Osteocyte (in vitro differentiated cells): ENCODE measurements around the gene KRTAP5-2. TPM values are rescaled to one million over a fixed set of nuclear protein-coding genes. Genes with fewer than 3 reads are reported as not detected.

ENCODE experiments used
- DNase-seq: peaks from one replicate; pipeline ENCODE4 v3.0.0; 2021; ENCODE audit warnings: mixed read lengths; ENCODE audit not compliant: unreplicated experiment; ENCODE audit errors: extremely low spot score
- H3K27ac Mint-ChIP-seq: one replicate; pipeline ENCODE4 v1.8.0; 2021; ENCODE audit warnings: mild to moderate bottlenecking, mixed read lengths; ENCODE audit not compliant: unreplicated experiment
- H3K27me3 Mint-ChIP-seq: one replicate; pipeline ENCODE4 v1.8.0; 2021; ENCODE audit warnings: mixed read lengths; ENCODE audit not compliant: unreplicated experiment
- H3K36me3 Mint-ChIP-seq: one replicate; pipeline ENCODE4 v1.8.0; 2021; ENCODE audit warnings: mixed read lengths; ENCODE audit not compliant: unreplicated experiment
- H3K4me1 Mint-ChIP-seq: one replicate; pipeline ENCODE4 v1.8.0; 2021; ENCODE audit warnings: mixed read lengths; ENCODE audit not compliant: unreplicated experiment
- H3K4me3 Mint-ChIP-seq: one replicate; pipeline ENCODE4 v1.8.0; 2021; ENCODE audit warnings: mild to moderate bottlenecking, moderate library complexity, mixed read lengths; ENCODE audit not compliant: unreplicated experiment
- H3K9me3 Mint-ChIP-seq: one replicate; pipeline ENCODE4 v1.8.0; 2021; ENCODE audit warnings: mixed read lengths; ENCODE audit not compliant: unreplicated experiment
- total RNA-seq: library from RNA; stranded (reverse); gene quantifications from 2 replicates; pipeline ENCODE4 v1.2.1, GENCODE V29; 2021
- TF ChIP-seq, protein P1 (sequence below): fragments of 200-600 bp; sonication (generic); IDR thresholded peaks from 2 replicates; pipeline ENCODE4 v1.5.0; 2021; ENCODE audit warnings: antibody characterized with exemption, mild to moderate bottlenecking, moderate library complexity

KRTAP5-2 gene
- total RNA-seq, 1 donor from 2014 or later: not detected

DNA sequence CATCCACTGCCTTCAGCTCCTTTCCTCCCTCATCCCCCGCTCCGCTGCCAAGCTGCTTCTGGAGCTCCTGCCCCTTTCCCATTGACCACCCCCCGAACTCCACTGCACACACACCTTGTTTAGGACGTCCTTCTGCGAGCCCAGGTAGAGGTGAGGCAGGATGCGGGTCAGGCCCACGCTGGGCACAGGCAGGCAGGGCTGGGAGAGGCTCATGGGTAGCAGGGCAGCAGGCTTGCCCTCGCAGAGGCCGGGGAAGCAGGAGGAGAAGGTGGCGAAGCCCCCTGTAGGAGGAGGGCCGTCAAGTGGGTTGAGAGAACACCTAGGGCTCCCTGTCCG is 39.4 kb downstream of the KRTAP5-2 start:
- Mint-ChIP-seq H3K27me3 (no peaks in the 10 kb centered on the region), H3K4me1 (peaks cover 28% of the 10 kb centered on the region), H3K9me3 (no peaks in the 10 kb centered on the region), H3K36me3 (peaks cover 4% of the 10 kb centered on the region), H3K27ac (peak overlapping the region; percentile 89), H3K4me3 (peak overlapping the region; percentile 18)
- TF ChIP-seq, protein P1, sequence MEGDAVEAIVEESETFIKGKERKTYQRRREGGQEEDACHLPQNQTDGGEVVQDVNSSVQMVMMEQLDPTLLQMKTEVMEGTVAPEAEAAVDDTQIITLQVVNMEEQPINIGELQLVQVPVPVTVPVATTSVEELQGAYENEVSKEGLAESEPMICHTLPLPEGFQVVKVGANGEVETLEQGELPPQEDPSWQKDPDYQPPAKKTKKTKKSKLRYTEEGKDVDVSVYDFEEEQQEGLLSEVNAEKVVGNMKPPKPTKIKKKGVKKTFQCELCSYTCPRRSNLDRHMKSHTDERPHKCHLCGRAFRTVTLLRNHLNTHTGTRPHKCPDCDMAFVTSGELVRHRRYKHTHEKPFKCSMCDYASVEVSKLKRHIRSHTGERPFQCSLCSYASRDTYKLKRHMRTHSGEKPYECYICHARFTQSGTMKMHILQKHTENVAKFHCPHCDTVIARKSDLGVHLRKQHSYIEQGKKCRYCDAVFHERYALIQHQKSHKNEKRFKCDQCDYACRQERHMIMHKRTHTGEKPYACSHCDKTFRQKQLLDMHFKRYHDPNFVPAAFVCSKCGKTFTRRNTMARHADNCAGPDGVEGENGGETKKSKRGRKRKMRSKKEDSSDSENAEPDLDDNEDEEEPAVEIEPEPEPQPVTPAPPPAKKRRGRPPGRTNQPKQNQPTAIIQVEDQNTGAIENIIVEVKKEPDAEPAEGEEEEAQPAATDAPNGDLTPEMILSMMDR: no peak
- no peak for DNase-seq

DNA sequence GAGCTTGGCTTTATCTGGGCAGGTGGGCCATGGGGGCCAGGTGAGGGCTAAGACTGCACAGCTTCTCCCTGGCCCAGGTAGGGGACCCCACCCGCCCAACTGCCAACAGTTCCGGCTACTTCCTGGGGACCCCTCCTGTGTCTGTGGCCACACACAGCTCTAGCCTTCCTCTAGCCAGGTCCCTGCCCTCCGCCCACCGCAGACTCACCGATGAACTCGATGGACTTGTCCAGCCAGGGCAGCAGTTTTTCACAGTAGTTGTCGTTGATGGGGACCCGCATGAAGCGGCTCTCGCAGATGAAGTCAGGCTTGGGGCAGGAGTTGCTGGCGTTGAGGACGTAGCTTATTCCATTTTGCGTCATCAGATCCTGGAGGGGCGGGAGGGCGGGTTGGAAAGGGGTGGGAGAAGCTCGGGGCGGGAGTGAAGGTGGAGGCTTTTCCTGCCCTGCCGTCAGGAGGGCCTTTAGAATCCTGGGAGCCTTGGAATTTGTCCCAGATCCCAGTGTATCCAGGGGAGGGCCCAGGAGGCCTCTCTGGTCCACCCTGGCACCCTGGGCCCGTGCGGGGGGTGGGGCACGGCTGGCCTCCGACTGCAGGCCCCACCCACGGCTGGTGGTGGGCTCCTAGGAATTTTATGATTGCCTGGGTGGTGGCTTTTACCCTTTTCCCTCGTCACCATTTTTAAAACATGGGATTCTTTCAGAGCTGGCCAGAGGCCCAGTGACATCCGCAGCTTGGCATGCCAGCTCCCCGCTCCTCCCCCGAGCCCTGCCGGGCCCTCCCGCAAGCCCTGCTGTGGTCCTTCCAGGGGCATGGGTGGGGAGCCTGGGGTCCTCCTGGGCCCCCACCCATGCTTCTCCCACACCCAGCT is 40.0 kb downstream of the KRTAP5-2 start:
- peaks cover 29% of the 10 kb centered on the region for H3K4me1 Mint-ChIP-seq
- TF ChIP-seq, protein P1: no peak
- peak overlapping the region; percentile 18 for H3K4me3 Mint-ChIP-seq
- peaks cover 4% of the 10 kb centered on the region for H3K36me3 Mint-ChIP-seq
- DNase-seq: peak; percentile 87
- H3K27ac Mint-ChIP-seq: peak overlapping the region; percentile 89
- H3K9me3 Mint-ChIP-seq: no peaks in the 10 kb centered on the region
- no peaks in the 10 kb centered on the region for H3K27me3 Mint-ChIP-seq

DNA sequence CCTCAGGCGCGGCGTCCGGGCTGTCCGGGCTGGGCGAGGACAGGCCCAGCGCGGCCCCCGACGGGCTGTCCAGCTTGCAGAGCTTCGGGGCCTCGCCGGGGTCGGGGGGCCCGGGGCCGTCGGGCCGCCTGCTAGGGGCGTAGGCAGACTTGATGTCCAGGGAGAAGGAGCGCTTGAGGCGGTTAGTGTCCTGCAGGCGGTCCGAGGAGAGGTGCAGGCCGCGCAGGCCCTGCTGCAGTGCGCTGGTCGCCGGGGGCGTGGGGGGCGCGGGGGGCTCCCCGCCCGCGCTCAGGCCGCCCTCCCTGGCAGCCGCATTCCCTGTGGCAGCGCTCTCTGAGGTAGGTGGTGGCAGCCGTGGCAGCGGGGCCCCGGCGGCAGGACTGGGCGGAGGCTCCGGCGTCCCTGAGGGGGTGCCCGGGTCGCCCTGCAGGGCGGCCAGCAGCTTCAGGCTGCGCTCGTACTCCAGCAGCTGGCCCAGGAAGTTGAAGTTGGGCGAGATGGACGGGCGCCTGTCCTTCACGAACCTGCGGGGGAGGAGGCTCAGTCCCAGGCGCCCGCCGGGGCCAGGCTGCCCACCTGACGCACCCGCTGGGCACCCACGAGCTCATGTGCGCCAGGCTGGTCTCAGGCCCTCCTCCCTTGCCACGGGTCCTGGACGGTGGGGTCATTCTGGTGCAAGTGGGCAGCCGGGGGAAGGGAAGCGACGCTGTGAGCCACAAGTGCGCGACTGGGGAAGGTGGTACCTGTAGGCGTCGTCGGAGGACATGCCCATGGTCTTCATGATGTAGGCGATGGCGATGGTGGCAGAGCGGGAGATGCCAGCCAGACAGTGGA is 40.8 kb downstream of the KRTAP5-2 start:
- no peak overlapping the region for H3K4me3 Mint-ChIP-seq
- H3K4me1 Mint-ChIP-seq: peaks cover 32% of the 10 kb centered on the region
- H3K27me3 Mint-ChIP-seq: no peaks in the 10 kb centered on the region
- no peak for DNase-seq
- H3K27ac Mint-ChIP-seq: peak overlapping the region; percentile 89
- peaks cover 3% of the 10 kb centered on the region for H3K36me3 Mint-ChIP-seq
- TF ChIP-seq, protein P1: no peak
- H3K9me3 Mint-ChIP-seq: no peaks in the 10 kb centered on the region

DNA sequence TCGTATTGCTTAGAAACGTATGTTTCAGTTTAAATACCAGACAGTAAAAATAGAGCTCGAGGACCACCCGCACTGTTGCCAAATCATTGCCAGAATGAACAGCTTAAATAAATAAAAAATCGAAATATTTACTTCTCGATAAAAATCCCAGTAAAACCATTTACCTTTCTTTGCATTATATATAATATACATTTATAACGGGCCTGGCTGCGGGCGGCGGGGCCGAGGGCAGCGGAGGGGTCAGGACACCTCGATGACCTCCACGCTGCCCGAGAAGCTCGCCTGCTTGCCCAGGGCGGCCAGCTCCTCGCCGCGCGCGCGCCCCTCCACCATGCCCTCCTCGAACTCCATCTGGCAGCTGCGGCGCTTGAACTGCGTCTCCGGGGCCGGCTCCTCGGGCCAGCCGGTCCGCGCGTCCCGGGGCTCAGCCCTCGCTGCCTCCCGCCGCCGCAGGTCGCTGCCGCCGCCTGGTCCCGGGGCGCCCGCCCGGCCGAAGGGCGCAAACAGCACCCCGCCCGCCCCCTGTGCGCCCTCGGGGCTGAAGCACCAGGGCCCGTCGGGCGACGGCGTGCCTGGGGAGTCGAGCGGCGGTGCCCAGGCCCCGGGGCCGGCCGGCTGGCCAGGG is 41.7 kb downstream of the KRTAP5-2 start:
- Mint-ChIP-seq H3K4me1 (peaks cover 32% of the 10 kb centered on the region), H3K4me3 (no peak overlapping the region), H3K27ac (no peak overlapping the region), H3K27me3 (no peaks in the 10 kb centered on the region), H3K36me3 (no peaks in the 10 kb centered on the region), H3K9me3 (no peaks in the 10 kb centered on the region)
- DNase-seq: no peak
- TF ChIP-seq, protein P1: no peak
